Epithelial cell of esophagus (primary cell): Measurements from ENCODE around the gene SRPK1.

Experiments used
- DNase-seq: peaks from one replicate; pipeline ENCODE4 v3.0.0; 2010; ENCODE audit warnings: low read depth
- H3K4me3 ChIP-seq: 2 replicates; pipeline ENCODE4 v1.5.1; 2011; ENCODE audit warnings: mild to moderate bottlenecking, low read length, control low read depth
- CTCF ChIP-seq: IDR thresholded peaks from 2 replicates; pipeline ENCODE4 v1.5.1; 2011; ENCODE audit warnings: low read depth, mild to moderate bottlenecking, low read length, control low read depth, inconsistent platforms; ENCODE audit not compliant: insufficient read depth; ENCODE audit errors: missing control alignments

The SRPK1 gene

GRCh38 chr6:35804996-35805736 is 115.7 kb downstream of the SRPK1 start, which contains the start of gene LHFPL5:
LHFPL5 (plus strand) TSS chr6:35805352; CDS start chr6:35805671, 319 bp downstream.
- H3K4me3 ChIP-seq, result no peak within 1 kb of the TSS
- TF ChIP-seq CTCF, result no peak
- DNase-seq, result peak; percentile 43

- no peak for DNase-seq
- H3K4me3 ChIP-seq, result no peak overlapping the region
- TF ChIP-seq CTCF, result no peak
These were observed 119.8 kb downstream of the SRPK1 start for GRCh38 chr6:35801148-35801547.

- no peak for TF ChIP-seq CTCF
- no peak overlapping the region for H3K4me3 ChIP-seq
- DNase-seq, result no peak
These were observed 122.2 kb downstream of the SRPK1 start for GRCh38 chr6:35798706-35799105.

- no peak for TF ChIP-seq CTCF
- H3K4me3 ChIP-seq, result no peak overlapping the region
- DNase-seq, result no peak
These were observed 122.9 kb downstream of the SRPK1 start for GRCh38 chr6:35797837-35798526.

GRCh38 chr6:35796236-35796635 is 124.7 kb downstream of the SRPK1 start:
- H3K4me3 ChIP-seq, result no peak overlapping the region
- no peak for TF ChIP-seq CTCF
- DNase-seq, result peak; percentile 54

- H3K4me3 ChIP-seq, result no peak overlapping the region
- TF ChIP-seq CTCF, result no peak
- no peak for DNase-seq
These were observed 125.3 kb downstream of the SRPK1 start for GRCh38 chr6:35795453-35796071.
